COLO668 (cell line): Measurements from ENCODE around the gene IFT122.
"Not testable (repeated sequence)": the region's sequence is repeated elsewhere in the genome, so short reads cannot be mapped to it uniquely, and the experiment has no call there.

ENCODE experiments used
- DNase-seq: peaks from one replicate; lab custom pipeline; 2025; ENCODE audit not compliant: unreplicated experiment; lab: John Stamatoyannopoulos, UW

The IFT122 gene

GRCh38 chr3:129492691-129493090 is 52.7 kb downstream of the IFT122 start:
- no peak for DNase-seq

GRCh38 chr3:129493206-129493605 is 53.2 kb downstream of the IFT122 start:
- no peak for DNase-seq

DNA sequence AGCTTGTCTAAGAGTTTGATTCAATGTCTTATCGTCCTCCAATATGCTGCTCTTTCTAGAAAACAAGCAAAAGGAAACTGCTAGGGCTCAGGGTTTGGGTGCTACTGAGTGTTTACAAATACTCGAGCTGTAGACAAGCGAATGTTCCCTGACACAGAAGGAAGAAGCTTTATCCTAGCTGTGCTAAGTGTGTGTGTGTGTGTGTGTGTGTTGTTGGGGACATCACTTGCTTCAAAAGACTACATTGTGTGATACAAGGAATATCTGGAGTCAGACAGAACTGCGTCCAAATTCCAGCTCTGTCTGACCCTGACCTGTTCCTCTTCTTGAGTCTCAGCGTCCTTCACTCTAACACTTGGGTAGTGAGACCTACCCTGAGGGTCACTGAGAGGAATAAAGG is 54.5 kb downstream of the IFT122 start:
- not testable (repeated sequence) for DNase-seq

DNA sequence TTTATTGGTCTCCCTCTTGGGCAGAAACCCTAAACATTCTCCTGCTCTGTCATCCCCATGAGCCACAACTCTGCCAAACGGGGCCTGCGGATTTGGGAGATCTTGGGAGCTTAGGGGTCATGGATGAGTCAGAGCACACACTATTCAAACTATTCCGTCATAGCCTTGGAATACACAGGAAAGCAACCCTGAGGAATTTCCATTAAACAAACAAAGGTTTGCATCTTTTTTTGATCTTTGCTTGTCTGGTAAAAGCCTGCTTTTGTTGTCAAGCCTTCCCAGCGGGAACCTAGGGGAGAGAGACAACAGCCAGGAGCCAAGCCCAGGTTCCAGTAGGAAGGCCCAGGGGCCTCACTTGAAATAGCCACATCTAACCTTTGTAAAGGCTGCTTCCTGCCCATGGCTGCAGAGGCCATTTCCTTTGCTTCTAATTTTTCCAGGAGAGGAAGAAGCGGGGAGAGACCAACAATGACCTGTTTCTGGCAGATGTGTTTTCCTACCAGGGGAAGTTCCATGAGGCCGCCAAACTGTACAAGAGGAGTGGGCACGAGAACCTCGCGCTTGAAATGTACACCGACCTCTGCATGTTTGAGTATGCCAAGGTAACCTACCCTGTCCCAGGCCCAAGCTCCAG is 55.1 kb downstream of the IFT122 start:
- not testable (repeated sequence) for DNase-seq

DNA sequence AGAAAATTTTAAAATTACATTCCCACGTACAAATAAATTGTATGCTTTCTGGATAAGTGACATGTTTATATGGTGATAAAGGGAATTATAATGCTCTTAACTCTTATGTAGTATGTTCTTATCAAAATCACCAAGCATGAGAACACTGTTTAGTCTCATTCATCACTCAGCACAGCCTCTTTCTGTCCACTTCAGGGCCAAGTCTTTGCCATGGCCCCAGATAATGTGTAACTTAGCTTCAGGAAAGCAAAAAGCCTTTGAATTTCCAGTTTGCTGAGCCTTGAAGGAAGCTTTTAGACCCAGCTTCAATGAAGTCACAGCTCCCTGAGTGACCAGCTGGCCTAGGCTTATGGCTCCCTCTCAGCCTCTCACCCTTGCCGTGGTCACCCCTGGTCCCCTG is 57.9 kb downstream of the IFT122 start:
- DNase-seq, result not testable (repeated sequence)

GRCh38 chr3:129498603-129499488 is 58.8 kb downstream of the IFT122 start:
- DNase-seq, result not testable (repeated sequence)

DNA sequence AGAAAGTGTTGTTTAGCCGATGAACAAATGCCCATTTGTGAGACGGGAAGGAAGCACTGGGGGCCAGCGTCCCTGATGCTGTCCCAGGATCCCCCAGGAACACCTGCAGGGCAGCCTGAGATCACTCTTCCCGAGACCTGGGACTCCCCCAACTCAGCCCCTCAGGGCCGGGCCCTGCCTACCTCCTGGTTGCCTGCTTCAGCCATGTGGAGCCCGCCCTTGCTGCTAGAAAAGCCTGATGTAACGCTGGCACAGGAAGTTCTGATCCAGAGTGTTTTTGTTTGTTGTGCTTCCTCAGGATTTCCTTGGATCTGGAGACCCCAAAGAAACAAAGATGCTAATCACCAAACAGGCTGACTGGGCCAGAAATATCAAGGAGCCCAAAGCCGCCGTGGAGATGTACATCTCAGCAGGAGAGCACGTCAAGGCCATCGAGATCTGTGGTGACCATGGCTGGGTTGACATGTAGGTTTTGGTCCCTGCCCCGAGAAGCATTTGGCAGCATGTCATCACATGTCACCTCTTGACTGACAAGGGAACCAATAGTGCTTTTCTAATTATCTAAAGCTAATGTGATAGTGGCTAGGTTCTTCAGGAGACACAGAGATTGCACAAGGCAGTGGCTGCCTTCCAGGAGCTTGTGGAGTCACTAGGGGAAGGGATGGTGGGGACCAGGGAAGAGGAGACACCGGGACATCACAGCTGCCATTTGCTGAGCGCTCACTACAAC is 59.7 kb downstream of the IFT122 start:
- not testable (repeated sequence) for DNase-seq

GRCh38 chr3:129500334-129500658 is 60.3 kb downstream of the IFT122 start:
- no peak for DNase-seq

DNA sequence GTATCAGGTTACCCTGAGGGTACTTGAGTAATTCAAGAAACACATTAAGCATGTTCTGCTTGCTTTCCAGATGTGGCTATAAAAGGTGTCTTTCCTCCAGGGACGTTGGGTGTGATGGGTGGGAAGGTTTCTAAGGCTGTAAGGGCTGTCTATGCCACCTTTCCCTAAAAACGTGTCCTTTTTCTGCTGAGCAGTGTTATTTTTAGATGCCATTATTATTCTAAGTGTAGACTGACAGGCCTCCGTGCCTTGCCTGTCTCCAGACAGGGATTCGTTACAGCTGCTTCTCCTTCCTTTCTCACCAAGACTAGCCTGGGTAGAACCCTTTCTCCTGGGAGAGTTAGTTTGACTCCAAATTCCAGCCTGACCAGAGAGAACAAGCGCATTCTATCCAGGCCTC is 61.6 kb downstream of the IFT122 start:
- no peak for DNase-seq

GRCh38 chr3:129502641-129503408 is 62.8 kb downstream of the IFT122 start:
- DNase-seq, result peak; percentile 65

DNA sequence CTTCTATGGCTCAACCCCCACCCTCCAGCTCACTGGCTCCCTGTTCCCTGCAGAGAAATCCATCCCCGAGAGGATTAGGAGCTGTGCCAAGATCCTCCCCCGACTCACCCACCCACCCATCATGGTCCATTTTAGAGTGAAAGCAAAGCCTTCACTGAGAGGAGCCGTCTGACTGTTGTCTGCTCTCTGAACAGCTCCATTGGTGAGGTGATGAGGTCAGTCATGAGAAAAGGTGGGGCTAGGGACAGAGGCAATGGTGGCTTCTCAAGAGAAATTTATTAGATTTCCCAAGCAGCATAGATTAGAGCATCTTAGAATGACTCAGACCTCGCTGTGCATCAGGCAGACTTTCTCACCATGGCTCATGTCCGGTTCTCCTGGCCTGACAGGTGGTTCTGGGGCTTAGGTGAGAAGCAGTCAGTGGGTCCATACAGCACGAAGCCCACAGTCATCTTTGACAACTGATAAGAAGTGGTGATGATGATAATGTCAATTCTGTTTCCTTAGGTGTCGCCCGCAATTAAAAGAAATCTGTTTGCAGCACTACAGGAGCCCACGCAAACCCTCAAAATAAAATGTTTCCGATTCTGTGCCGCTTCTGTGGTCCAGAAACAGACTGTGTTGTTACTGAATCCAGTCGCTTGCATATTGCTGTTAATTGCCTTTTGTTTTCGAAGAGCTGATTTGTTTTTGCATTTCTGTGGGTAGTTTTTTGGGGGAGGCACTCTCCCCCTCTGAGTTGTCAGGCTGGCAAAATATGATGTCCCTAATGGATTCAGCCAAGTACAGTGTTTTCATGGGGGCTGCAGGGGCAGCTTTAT is 63.7 kb downstream of the IFT122 start:
- peak; percentile 36 for DNase-seq

DNA sequence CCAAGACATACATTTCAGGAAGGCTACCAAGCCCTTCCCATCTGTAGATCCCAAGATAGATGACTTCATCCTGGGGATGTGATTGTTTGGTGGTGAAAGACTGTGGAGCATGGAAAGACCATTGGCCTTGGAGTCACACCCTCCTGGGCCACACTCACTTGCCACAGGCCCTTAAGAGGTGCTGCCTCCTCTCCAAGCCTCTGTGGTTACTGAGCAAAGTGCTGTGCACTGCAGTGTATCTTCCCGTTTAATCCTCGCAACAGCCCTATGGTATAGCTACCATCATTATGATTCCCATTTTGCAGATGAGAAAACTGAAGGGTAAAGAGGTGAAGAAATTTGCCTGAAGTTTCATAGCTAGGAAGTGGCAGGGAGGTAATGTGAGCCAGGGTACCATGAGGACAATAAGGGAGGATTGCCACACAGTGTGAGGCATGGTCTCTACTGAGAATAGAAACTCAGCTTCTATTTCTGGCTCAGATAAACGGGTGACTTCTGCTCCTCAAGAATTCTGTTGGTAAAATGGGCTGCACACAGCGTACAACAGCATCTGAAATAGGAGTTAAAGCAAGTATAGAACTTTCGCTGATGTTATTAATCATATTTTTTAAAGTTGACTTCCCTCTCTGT is 64.6 kb downstream of the IFT122 start:
- no peak for DNase-seq

DNA sequence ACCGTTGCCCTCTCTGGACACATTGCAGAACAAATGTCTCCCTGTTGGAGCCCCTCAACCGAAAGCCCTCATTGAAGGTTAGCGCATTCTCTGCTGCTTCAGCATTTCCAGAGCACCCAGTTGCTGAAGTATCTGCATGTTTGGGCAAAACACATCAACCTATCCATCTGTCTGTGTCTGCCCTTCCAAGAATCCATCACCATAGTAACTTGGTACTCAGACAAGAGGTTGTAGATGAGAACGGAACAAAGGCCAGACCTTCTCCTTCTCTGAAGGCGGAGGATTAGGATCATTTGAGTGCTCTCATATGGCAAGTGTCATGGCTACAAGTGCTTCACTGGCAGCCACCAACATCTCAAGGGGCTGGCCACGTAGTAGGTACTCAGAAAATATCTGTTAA is 65.3 kb downstream of the IFT122 start:
- no peak for DNase-seq

- peak; percentile 84 for DNase-seq
These were observed 66.3 kb downstream of the IFT122 start for GRCh38 chr3:129506231-129506742.

- peak; percentile 4 for DNase-seq
These were observed 67.3 kb downstream of the IFT122 start for GRCh38 chr3:129507181-129507831.

- DNase-seq, result no peak
These were observed 72.6 kb downstream of the IFT122 start for GRCh38 chr3:129512595-129512994.

- no peak for DNase-seq
These were observed 73.7 kb downstream of the IFT122 start for GRCh38 chr3:129513705-129514104.

DNA sequence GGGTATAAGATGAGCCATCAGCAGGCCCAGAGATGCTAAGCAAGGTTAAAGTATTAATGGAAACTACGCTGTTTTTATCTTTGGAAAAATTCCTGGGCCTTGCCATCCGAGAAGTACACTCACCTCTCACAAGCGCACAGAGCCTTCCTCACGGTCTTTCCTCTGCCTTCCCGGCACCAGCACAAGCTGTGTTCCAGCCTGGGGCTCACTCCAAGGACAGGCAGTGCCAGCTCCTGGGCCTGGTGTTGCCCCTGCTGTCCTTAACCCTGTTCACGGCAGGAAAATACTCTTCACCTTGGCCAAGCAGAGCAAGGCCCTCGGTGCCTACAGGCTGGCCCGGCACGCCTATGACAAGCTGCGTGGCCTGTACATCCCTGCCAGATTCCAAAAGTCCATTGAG is 74.1 kb downstream of the IFT122 start:
- no peak for DNase-seq

DNA sequence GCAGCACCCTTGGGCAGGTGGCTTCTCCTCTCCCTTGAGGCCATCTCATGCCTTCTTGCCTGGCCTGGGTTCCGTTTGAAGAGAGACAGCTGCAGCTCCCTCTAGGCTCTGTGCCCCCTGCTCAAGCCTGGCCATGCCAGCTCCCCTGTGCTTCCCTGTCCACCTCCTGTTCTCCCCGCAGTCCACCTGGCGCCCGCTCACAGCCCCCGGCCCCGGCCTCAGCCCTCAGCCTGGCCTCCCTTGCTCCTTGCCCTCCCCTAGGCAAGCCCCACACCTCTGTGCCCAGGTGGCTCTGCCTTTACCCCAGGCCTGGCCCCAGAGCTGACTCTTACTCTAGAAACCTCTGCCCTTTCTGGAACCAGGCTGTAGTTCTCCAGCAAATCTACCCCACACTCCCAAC is 74.5 kb downstream of the IFT122 start:
- DNase-seq, result no peak
